Stimulated activated CD4-positive, alpha-beta T cell treated with anti-CD3 and anti-CD28 coated beads, Interleukin-2, amount 100 ng/mL, for 48 hours (primary cell): ENCODE data around the gene KLHDC4.
A peak's percentile ranks its signal among the peaks of the same experiment; 100 is the strongest.
"Not testable (repeated sequence)": the region's sequence is repeated elsewhere in the genome, so short reads cannot be mapped to it uniquely, and the experiment has no call there.

Experiments used
- DNase-seq, 2 donors: peaks; one replicate each; pipeline ENCODE4 v3.0.0-alpha.2; 2020

Gene KLHDC4

DNA sequence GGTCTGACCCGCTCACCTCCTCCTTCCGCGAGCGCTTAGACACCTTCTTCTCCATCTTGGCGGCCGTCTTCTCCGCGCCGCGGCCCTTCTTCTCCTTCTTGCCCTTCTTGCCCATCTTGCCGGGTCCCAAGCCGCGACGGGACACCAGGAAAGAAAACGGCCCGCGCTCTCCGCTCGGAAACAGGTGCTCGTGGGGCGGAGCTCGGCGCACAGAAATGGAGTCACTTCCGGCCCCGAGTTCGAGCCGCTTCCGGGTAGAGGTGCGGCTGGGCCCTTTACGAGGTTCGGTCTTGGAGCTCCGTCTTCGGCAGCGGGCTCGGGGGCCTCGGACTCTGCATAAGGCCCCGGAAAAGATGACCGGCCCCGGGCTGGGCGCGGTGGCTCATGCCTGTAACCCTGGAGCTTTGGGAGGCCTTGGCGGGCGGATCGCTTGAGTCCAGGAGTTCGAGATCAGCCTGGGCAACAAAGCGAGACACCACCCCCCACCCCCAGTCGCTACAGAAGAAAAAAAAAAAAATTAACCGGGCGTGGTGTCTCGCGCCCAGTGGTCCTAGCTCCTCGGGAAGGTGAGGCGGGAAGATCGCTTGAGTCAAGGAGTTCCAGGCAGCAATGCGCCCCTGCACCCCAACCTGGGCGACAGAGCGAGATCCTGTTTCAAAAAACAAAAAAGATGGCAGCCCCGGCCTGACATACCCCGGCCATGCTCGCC, at the start of gene KLHDC4:
TSS of gene KLHDC4 (minus strand) at position 211 of the 709 bp plus-strand sequence. CDS start at position 115, 96 bp downstream.
- peak; percentile 84 to 88 for DNase-seq

DNA sequence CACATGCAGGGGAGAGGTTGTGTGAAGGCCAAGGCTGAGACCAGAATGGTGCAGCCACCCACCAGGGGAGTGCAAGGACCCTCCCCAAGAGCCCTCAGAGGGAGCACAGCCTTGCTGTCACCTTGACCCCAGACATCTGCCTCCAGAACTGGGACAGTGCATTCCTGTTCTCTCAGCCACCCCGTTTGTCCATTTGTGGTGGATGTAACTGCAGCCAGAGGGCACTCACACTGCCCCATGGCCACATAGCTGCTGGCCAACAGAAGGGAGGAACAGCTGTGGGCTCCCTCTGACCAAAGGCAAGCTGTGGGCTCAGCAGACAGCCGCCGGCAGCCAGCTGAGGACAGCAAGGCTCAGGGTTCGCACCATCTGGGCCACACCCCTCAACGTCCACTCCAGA, 49.8 kb upstream of the KLHDC4 start:
- DNase-seq: no peak

- no peak for DNase-seq
These were observed 46.4 kb upstream of the KLHDC4 start for GRCh38 chr16:87812200-87812656.

GRCh38 chr16:87811454-87811853, 45.7 kb upstream of the KLHDC4 start:
- DNase-seq: not testable (repeated sequence)

GRCh38 chr16:87809150-87809902, 43.5 kb upstream of the KLHDC4 start:
- no peak for DNase-seq

- no peak for DNase-seq
These were observed 42.3 kb upstream of the KLHDC4 start for GRCh38 chr16:87808108-87808507.

DNA sequence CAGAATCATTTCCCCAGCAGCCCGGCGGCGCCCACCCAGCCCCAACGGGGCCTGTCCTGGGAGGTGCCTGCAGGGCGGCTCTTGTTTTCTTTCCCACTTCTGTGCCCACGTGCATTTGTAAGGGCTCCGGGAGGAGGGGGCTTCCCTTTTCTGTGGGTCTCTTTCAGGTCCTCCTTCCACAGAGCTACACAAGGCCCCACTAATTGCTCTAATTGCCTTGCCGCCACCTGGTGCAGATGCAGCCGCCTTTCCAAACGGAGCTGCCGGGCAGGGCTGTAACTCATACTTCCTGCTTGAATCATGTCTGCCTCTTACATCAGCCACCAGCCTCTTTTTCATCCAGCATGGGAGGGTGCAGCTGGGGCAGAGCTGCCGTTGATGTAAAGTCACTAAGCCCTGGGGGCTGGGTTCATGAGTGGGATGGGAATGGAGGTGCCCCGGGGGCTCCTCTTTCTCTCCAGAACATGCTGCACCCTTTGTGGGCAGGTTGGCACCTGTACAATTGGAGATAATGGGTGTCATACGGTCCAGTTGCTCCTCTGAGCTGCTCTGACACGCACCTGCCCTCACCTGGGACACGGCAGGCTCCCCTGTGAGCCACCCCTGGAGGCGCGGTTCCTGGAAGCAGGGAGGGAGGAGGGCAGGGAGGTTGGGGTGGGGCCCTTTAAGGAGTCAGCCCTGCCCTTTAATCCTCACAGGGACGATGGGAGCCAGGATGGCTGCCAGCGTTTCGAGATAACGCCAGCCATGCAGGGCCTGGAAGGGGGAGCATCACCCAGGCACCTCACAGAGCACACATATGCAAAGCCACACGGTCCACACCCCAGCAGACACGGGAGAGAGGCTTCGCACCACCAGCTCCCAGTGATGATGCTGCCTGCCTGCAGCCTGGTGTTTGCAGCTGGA, 41.1 kb upstream of the KLHDC4 start:
- DNase-seq: peak; percentile 38 to 47

DNA sequence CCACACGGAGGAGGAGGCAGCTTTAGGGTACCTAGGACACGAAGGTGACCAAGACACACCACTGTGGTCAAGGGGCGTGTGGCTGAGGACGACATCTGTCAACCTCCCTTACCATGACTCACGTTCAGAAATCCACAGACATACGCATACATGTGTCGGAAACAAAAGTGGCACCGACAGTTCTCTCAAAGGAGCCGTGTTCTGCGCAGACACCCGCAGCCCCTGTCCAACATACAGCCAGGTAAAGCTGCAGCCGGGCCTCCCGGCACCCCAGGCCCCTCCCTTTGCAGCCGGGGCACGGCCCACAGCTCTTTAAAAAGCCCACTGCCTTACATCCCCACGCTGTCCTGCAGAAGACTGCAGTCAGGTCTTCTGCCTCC, 40.5 kb upstream of the KLHDC4 start:
- DNase-seq: no peak

- DNase-seq: no peak
These were observed 37.6 kb upstream of the KLHDC4 start for GRCh38 chr16:87803385-87803784.

DNA sequence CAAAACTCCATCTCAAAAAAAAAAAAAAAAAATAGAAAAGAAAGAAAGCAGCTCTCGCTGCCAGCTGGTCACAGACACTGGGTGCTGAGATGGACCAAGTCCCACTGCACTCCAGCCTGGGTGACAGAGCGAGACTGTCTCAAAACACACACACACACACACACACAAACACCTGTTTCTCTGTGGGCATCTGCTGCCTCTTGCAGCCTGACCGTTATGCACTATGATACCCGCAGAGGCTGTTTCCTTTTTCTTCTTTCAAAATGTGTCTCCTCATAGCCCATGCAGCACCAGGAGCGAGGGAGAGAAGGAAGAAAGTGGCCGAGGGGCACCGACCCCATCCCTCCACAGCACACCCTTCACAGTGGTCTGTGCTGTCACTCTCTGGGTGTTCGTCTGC, 36.9 kb upstream of the KLHDC4 start:
- DNase-seq: no peak

GRCh38 chr16:87801679-87802259, 36.0 kb upstream of the KLHDC4 start:
- DNase-seq: no peak

- DNase-seq: no peak
These were observed 34.7 kb upstream of the KLHDC4 start for GRCh38 chr16:87800497-87800896.

- DNase-seq: no peak
These were observed 29.6 kb upstream of the KLHDC4 start for GRCh38 chr16:87795336-87795735.

DNA sequence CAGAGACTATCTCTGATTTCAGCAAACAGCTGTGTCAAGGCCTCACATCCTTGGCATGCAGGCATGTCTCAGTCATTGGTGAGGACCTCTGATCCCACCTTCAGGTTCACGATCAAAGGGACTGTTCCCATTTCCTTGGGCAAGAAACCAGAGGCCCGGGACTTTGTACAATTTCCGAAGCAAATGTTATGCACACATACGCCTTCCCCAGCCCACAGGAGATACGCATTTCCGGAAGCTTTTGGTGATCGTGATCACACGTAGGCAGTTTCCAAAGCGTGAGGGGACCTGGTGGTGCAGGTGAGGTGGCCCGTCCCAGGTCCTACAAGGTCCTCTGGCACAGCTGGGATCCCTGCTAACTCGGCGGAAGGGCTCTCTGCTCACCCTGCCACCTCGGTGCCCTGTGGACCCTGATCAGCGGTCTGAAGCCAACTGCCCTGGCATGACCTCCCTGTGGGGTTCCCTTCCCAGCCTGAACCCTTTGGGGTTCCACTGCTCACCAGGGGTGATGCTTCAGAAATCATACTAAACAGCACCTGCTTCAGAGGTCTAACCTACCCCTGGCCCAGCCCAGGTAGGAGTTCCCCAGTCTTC, 28.8 kb upstream of the KLHDC4 start:
- DNase-seq: no peak

DNA sequence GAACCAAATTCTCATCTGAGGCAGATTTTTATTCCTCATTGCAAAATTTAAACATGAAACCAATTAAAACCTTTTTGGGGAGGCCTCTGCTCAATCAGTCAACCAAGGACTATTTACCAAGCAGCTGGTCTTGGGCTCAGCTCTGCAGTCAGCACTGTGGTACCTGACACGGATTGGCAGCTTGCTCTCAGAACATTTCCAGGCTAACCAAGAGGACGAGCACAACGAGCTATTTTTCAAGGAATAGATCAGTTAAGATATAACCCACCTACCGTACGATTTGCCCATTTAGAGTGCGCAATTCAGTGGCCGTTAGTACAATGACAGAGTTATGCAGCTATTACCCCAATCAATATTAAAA, 26.4 kb upstream of the KLHDC4 start:
- DNase-seq: no peak

DNA sequence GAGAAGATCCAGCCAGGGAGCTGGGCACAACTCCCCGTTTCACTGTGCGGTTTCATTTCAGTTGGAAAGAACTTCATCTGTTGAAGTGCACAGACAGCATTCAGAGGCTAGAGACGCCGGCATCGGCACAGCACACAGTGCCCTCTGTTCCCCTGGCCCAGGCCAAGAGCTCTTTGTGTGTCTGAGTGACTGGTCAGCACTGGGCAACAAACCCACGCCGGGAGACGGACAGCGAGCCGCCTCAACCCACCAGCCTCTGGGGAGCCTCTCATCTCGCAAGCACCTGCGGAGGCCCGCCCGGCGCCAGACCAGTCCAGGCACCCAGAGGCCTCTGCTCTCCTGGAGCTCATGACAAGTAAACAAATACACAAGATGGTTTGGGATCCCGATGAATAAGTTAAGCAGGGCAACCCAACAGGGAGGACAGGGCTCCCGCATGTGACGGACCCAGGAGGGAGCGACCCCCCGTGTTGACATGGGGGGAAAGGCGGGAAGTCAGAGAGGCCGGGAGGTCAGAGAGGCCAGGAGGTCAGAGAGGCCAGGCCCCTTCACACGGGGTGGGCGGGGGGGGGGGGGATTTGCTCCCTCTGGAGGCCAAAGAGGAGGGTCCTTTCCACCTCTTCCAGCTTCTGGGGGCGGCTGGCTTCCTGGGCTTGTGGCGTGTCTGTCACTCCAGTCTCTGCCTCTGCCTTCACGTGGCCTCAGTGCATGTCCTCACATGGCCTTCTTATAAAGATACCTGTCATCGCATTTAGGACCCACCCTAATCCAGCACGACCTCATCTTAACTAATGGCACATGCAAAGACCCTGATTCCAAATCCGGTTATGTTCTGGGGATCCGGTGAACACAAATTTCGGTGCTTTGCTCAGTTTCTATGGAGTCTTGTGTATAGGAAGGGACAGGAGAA, 25.8 kb upstream of the KLHDC4 start:
- DNase-seq: no peak

DNA sequence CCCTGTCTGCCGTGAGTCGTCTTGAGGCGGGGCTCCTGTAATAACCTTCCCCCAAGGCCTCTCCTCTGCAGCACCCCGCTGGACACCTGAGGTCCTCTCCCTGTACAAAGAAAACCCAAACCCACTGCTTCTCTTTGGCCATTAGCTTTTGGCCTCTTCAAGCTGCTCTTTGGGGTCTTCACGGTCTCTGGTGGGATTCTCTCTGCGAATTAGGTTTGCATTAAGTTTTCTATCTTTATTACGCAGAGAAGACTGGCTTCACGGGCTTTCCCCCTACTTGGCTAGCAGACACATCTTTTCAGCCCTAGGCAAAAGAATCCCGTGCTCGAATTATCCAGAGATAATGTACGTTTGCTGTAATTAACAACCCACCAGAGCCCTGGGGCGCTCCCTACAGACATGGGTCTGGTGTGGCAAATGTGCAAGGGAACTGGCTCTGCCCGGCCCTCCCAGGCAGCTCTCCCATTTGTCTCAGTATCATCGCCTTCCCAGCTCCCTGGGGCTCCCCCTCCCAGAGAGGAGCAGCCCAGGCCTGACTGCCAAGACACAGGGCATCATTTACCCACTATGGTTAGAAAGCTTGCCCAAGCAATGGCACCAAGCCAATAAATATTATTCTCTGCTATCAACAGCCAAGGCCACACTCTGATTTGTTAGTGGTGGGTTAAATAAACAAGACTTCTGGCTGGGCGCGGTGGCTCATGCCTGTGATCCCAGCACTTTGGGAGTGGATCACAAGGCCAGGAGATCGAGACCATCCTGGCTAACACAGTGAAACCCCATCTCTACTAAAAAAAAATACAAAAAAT, 24.7 kb upstream of the KLHDC4 start:
- DNase-seq: no peak

DNA sequence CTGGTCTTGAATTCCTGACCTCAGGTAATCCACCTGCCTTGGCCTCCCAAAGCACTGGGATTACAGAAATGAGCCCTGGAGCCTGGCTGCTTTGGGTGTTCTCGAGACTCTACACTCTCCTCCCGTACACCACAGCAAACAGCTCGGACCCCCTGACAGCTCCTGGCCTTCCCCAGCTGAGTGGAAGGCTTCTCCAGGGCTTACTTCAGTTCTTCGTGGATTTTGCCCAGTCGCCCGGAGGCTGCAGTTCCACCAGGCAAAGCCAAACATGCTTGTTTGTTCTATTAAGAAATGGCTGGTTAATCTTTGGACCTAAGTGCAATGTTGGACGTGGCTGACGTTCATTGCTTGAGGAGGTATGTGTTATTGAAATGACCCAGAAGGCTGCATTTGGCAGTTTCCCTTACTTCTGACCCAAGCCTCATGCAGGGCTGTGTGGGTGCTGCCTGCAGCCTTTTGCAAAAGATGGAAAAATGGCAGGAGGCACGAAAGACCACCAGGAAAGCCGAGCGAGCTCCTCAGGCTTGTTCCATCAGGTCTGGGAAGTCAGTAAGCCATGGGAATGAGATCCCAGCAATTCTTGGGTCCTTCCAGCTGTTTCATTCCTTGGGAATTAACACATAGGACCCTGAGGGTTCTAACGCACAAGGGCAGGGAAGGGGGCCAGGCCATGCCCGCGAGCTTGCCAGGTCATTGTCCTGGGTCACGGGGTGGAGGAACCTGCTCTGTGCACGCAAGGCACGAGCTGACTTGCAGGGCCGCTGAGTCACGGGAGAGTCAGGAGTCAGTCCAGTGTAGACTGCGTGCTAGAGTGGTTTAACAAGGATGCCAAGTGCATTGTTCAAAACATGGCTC, 23.9 kb upstream of the KLHDC4 start:
- no peak for DNase-seq

DNA sequence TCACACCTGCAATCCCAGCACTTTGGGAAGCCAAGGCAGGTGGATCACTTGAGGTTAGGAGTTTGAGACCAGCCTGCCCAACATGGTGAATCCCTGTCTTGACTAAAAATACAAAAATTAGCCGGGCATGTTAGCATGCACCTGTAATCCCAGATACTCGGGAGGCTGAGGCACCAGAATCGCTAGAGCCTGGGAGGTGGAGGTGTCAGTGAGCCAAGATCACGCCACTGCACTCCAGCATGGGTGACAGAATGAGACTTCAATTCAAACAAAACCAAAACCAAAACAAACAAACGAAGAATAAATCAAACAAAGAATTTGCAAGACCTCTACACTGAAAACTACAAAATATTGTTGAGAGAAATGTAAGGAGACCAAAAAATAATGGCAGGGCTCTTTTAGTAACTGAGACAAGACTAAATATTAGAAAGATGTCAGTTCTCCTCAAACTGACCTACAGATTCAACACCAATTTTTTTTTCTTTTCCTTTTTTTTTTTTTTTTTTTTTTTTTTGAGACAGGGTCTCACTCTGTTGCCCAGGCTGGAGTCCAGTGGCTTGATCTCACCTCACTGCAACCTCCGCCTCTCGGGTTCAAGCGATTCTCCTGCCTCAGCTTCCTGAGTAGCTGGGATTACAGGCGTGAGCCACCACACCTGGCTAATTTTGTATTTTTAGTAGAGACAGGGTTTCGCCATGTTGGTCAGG, 23.1 kb upstream of the KLHDC4 start:
- not testable (repeated sequence) for DNase-seq
